ENCODE data around the gene SLC24A3.

DNA sequence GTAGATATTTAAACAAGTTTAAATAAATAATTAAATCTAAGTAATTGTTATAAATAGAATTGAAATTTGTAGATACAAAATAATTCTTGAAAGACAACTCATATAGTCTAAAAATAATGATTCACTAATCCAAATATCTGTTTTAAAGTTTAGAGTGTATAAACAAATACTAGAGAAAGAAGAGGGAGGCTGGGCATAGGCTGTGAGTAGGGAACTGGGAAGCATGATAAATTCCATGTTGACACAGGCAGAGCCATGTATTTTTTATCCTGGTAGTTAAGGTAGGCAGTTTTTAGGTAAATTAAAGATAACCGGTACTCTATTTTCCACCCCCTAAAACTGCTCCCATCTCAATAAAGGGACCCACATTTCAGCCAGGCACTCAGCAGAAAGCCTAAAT is 534.0 kb downstream of the SLC24A3 start:
- TF ChIP-seq ZNF585B (tag by site-specific recombination; IDR thresholded peaks at IDR 0.05) (no peak), MYNN (tag by site-specific recombination; IDR thresholded peaks at IDR 0.05; ENCODE audit: borderline replicate concordance) (no peak), ZNF302 (tag by site-specific recombination; IDR thresholded peaks at IDR 0.05; ENCODE audit: low read depth) (no peak)
- TF ChIP-seq, protein P1, sequence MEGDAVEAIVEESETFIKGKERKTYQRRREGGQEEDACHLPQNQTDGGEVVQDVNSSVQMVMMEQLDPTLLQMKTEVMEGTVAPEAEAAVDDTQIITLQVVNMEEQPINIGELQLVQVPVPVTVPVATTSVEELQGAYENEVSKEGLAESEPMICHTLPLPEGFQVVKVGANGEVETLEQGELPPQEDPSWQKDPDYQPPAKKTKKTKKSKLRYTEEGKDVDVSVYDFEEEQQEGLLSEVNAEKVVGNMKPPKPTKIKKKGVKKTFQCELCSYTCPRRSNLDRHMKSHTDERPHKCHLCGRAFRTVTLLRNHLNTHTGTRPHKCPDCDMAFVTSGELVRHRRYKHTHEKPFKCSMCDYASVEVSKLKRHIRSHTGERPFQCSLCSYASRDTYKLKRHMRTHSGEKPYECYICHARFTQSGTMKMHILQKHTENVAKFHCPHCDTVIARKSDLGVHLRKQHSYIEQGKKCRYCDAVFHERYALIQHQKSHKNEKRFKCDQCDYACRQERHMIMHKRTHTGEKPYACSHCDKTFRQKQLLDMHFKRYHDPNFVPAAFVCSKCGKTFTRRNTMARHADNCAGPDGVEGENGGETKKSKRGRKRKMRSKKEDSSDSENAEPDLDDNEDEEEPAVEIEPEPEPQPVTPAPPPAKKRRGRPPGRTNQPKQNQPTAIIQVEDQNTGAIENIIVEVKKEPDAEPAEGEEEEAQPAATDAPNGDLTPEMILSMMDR (tag by site-specific recombination; IDR thresholded peaks at IDR 0.05): no peak
- TF ChIP-seq, protein P2, sequence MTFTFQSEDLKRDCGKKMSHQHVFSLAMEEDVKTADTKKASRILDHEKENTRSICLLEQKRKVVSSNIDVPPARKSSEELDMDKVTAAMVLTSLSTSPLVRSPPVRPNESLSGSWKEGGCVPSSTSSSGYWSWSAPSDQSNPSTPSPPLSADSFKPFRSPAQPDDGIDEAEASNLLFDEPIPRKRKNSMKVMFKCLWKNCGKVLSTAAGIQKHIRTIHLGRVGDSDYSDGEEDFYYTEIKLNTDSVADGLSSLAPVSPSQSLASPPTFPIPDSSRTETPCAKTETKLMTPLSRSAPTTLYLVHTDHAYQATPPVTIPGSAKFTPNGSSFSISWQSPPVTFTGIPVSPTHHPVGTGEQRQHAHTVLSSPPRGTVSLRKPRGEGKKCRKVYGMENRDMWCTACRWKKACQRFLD (tag by site-specific recombination; IDR thresholded peaks at IDR 0.05): no peak
- TF ChIP-seq, protein P3, sequence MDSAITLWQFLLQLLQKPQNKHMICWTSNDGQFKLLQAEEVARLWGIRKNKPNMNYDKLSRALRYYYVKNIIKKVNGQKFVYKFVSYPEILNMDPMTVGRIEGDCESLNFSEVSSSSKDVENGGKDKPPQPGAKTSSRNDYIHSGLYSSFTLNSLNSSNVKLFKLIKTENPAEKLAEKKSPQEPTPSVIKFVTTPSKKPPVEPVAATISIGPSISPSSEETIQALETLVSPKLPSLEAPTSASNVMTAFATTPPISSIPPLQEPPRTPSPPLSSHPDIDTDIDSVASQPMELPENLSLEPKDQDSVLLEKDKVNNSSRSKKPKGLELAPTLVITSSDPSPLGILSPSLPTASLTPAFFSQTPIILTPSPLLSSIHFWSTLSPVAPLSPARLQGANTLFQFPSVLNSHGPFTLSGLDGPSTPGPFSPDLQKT (IDR thresholded peaks at IDR 0.05; ENCODE audit: borderline replicate concordance, low read depth, low read length): no peak
